ENCODE data around the gene MKNK2.

DNA sequence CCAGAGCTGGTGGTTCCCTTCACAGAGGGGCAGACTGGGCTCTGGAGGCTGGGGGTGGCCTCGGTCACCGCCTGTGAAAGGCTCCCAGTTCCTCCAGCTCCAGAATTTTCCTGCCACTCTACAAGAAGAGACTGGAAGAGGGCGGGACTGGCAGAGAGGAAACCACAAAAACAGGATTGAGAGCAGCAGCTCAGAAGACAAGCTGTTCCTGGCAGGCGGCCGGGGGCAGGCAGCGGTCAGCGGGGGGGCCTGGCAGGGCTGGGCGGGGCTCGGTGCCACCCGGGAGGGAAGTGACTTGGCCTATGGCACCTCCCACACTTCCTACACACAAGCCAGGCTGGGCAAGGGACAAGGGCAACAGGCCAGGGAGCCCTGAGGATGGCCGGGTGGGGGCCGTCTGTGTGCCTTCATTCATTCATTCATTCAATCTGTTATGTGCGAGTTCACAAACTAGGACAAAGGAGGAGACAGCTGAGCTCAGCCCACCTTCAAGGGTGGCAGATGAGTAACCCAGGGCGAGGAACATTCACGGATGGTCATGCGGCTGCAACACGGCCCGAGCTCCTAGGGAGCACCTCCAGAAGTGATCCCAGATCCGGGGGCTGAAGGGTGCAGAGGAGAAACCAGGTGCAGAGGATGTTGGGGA is 18.6 kb downstream of the MKNK2 start:
- no peak for TF ChIP-seq CTCF (IDR thresholded peaks at IDR 0.05)
- no peak for TF ChIP-seq POLR2A (IDR thresholded peaks at IDR 0.05)

Data from lower leg skin (tissue), 3 donors.